Lower leg skin (tissue), 3 donors: ENCODE results near the gene CAPSL.
"Not testable (repeated sequence)": the region's sequence is repeated elsewhere in the genome, so short reads cannot be mapped to it uniquely, and the experiment has no call there.

Experiments used
- CTCF ChIP-seq, 3 donors: fragments of 450-650 bp; IDR thresholded peaks; one replicate each; pipeline ENCODE4 v1.5.1; 2016; ENCODE audit warnings: antibody characterized with exemption in 3 of 3, mild to moderate bottlenecking in 3 of 3, moderate library complexity in 2 of 3
- POLR2A ChIP-seq, 2 donors: fragments of 450-650 bp; IDR thresholded peaks; one replicate each; pipeline ENCODE4 v1.6.1; 2016 to 2017; ENCODE audit warnings: antibody characterized with exemption in 2 of 2, mild to moderate bottlenecking in 1 of 2, moderate library complexity in 1 of 2

GRCh38 chr5:35856186-35856764 lies 82.1 kb downstream of the CAPSL start:
- not testable (repeated sequence) for TF ChIP-seq CTCF, POLR2A (IDR thresholded peaks at IDR 0.05)
